OCI-LY7 (cell line): Measurements from ENCODE around the gene SLC31A2.

ENCODE experiments used
- EZH2phosphoT487 ChIP-seq: fragments of 200-600 bp; sonication (generic); IDR thresholded peaks from 2 replicates; pipeline ENCODE4 v1.6.1; 2018; ENCODE audit warnings: low read depth, borderline replicate concordance, mild to moderate bottlenecking, mixed run types, antibody characterized with exemption, low read length, moderate library complexity, mixed read lengths
- TF ChIP-seq, protein P1 (sequence below): fragments of 200-600 bp; sonication (generic); conservative IDR thresholded peaks from 2 replicates; pipeline ENCODE4 v1.5.1; 2014; ENCODE audit warnings: mild to moderate bottlenecking, antibody characterized with exemption, low read length, moderate library complexity, mixed read lengths

DNA sequence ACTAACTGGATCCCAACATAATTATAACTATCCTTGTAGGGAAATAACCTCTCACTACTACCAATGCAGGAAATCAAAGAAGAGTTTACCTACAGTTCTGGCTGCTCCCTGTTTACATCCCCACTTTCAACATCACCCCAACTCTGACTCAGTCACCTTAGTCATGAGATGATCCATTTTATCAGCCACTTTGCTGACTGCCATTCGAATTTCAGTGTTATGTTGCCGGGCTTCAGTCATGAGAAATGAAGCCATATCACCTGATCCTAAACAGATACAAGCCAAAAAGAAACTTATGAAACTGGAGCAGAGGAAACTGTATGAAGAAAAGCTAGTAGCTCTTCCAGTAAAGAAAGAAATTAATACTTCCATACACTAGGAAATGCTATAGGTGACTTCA, 33.7 kb downstream of the SLC31A2 start:
- TF ChIP-seq, protein P1, sequence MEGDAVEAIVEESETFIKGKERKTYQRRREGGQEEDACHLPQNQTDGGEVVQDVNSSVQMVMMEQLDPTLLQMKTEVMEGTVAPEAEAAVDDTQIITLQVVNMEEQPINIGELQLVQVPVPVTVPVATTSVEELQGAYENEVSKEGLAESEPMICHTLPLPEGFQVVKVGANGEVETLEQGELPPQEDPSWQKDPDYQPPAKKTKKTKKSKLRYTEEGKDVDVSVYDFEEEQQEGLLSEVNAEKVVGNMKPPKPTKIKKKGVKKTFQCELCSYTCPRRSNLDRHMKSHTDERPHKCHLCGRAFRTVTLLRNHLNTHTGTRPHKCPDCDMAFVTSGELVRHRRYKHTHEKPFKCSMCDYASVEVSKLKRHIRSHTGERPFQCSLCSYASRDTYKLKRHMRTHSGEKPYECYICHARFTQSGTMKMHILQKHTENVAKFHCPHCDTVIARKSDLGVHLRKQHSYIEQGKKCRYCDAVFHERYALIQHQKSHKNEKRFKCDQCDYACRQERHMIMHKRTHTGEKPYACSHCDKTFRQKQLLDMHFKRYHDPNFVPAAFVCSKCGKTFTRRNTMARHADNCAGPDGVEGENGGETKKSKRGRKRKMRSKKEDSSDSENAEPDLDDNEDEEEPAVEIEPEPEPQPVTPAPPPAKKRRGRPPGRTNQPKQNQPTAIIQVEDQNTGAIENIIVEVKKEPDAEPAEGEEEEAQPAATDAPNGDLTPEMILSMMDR: no peak
- TF ChIP-seq EZH2phosphoT487: no peak
